Skeletal muscle tissue (tissue), 4 donors: Measurements from ENCODE around the gene TNFRSF18. TPM values are rescaled to one million over a fixed set of nuclear protein-coding genes. Genes with fewer than 3 reads are reported as not detected.

Experiments used
- H3K27ac ChIP-seq: one replicate; pipeline ENCODE4 v1.7.0; 2013; ENCODE audit warnings: mild to moderate bottlenecking, low read depth, low read length, inconsistent platforms
- H3K27me3 ChIP-seq, 3 donors: one replicate each; pipeline ENCODE4 v1.7.0; 2013; ENCODE audit warnings: low read length in 3 of 3; ENCODE audit not compliant: control insufficient read depth in 3 of 3, insufficient read depth in 3 of 3
- H3K36me3 ChIP-seq, 3 donors: one replicate each; pipeline ENCODE4 v1.7.0; 2013; ENCODE audit warnings: low read length in 3 of 3; ENCODE audit not compliant: control insufficient read depth in 3 of 3, insufficient read depth in 3 of 3
- H3K4me1 ChIP-seq, 3 donors: one replicate each; pipeline ENCODE4 v1.7.0; 2013; ENCODE audit warnings: low read length in 3 of 3, mild to moderate bottlenecking in 3 of 3; ENCODE audit not compliant: control insufficient read depth in 3 of 3, insufficient read depth in 3 of 3
- H3K4me3 ChIP-seq, 3 donors: one replicate each; pipeline ENCODE4 v1.7.0; 2013; ENCODE audit warnings: low read length in 3 of 3
- H3K9ac ChIP-seq, 3 donors: one replicate each; pipeline ENCODE4 v1.7.0; 2013; ENCODE audit warnings: low read length in 3 of 3, mild to moderate bottlenecking in 3 of 3, moderate library complexity in 2 of 3, low read depth in 1 of 3
- H3K9me3 ChIP-seq, 3 donors: one replicate each; pipeline ENCODE4 v1.7.0; 2013; ENCODE audit warnings: low read length in 3 of 3; ENCODE audit not compliant: control insufficient read depth in 3 of 3
- total RNA-seq: library from RNA; depleted of rRNA; stranded (reverse); fragments of >200 nt; gene quantifications from one replicate; pipeline ENCODE4 v1.2.3, GENCODE V29; 2014
- donor health status: Osteomylitis.

TNFRSF18 gene
- total RNA-seq, 1 donor from 2014 or later, result 1.6 TPM

DNA sequence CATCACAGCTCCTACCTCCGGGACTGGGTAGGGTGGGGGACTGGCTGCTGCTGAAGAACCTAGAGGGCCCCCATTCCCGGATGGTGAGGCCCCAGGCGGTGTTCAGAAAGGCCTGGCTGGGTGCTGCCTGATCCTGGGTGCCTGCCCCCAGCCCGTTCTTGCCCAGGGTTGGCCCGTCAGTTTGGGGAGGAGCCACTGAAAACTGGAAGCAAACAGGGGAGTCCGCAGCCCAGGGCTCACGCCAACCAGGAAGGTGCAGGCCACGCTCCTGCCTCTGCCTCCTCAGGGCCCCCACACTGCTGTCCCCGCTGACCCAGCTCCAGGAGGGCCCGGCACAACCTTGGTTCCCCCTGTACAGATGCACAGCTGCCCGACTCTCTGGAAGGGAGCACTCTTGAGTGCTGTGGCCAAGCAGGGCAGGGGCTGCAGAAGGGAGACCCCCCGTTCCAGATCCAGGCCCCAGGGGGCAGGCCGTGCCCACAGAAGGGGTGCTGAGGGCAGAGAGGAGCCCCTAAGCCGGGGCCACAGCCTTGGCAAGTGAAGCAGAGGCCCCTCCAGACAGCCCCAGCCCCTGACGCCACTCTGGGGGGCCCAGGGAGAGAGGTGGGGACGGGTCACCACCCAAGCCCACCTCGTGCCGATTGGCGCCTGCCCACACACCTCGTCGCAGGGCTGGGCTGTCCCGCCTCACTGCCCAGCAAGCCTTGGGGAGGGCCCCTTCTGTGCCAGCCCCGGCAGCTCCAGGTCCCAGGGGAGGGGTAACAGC is 34.6 kb upstream of the TNFRSF18 start:
- H3K27me3 ChIP-seq, result peaks cover 36 to 55% (median 45%) of the 10 kb centered on the region in 3 donors

GRCh38 chr1:1240348-1240732 is 33.9 kb upstream of the TNFRSF18 start:
- Histone ChIP-seq H3K27me3 (peaks cover 33 to 48% (median 40%) of the 10 kb centered on the region in 3 donors), H3K9ac (no peak overlapping the region), H3K36me3 (no peaks in the 10 kb centered on the region), H3K4me1 (peaks cover 3 to 9% (median 8%) of the 10 kb centered on the region in 3 donors), H3K4me3 (no peak overlapping the region), H3K9me3 (no peaks in the 10 kb centered on the region), H3K27ac (no peak overlapping the region)

More for the DNA sequence above, 34.6 kb upstream of the TNFRSF18 start:
- no peak overlapping the region for H3K27ac ChIP-seq
- no peak overlapping the region for H3K9ac ChIP-seq
- no peak overlapping the region for H3K4me3 ChIP-seq
- H3K9me3 ChIP-seq, result no peaks in the 10 kb centered on the region
- H3K36me3 ChIP-seq, result no peaks in the 10 kb centered on the region
- H3K4me1 ChIP-seq, result peaks cover 3 to 9% (median 8%) of the 10 kb centered on the region in 3 donors

DNA sequence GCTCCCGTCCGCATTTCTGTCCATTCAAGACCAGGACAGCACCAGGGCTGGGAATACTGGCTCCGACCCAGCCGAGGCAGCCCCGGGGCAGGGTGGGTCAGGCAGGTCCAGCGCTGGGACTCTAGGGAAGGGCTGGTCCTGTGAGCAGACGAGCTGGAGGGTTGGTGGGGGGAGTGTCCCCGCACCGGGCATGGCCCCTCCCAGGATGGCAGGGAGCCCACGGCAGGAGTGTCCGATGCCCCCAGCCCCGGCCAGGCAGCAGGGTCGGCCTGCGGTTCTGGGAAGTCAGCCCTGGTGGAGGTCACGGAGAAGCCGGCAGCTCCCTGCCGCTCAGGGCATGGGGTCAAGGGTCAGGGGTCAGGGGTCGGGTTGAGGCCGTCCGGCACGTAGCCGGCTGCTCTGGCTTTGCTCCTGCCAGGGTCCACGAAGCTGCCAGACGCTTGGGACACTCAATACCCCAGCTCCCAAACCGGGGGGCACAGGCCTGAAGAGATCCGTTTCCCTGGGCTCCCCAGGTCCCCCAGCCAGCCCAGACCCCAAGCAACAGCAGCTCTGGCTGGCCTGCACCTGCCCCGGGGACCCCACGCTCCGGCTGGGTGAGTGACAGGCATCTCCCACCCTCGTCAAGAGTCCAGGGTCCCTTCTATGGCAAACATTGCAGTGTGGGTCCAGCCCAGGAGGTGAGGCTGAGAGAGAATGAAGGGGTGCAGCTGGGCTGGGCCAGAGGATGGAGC is 33.4 kb upstream of the TNFRSF18 start:
- H3K36me3 ChIP-seq, result no peaks in the 10 kb centered on the region
- no peak overlapping the region for H3K27ac ChIP-seq
- peaks cover 3 to 9% (median 8%) of the 10 kb centered on the region in 3 donors for H3K4me1 ChIP-seq
- H3K4me3 ChIP-seq, result no peak overlapping the region
- H3K27me3 ChIP-seq, result peaks cover 33 to 47% (median 40%) of the 10 kb centered on the region in 3 donors
- no peak overlapping the region for H3K9ac ChIP-seq
- H3K9me3 ChIP-seq, result no peaks in the 10 kb centered on the region

DNA sequence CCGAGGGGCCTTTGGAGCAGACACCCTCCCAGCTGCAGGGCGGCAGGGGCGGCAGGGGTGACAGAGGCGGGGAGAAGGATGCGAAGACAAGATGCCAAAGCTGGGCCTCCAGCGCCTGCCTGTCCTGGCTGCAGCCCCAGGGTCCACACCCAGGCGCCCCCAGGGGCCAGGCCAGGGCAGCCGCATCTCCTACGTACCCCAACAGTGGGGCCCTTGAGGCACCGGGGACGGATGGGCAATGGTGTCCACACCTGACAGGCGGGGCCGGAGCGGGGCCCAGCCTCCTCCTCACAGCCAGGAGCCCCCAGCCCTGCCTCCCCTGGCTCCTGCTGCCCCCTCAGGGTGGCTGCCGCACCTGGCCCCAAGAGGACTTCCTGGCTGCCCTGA is 32.8 kb upstream of the TNFRSF18 start:
- Histone ChIP-seq H3K4me1 (peaks cover 3 to 9% (median 8%) of the 10 kb centered on the region in 3 donors), H3K36me3 (peaks cover 0 to 5% (median 0%) of the 10 kb centered on the region in 3 donors), H3K9me3 (no peaks in the 10 kb centered on the region), H3K9ac (no peak overlapping the region), H3K27ac (no peak overlapping the region), H3K4me3 (no peak overlapping the region), H3K27me3 (peaks cover 33 to 47% (median 40%) of the 10 kb centered on the region in 3 donors)

DNA sequence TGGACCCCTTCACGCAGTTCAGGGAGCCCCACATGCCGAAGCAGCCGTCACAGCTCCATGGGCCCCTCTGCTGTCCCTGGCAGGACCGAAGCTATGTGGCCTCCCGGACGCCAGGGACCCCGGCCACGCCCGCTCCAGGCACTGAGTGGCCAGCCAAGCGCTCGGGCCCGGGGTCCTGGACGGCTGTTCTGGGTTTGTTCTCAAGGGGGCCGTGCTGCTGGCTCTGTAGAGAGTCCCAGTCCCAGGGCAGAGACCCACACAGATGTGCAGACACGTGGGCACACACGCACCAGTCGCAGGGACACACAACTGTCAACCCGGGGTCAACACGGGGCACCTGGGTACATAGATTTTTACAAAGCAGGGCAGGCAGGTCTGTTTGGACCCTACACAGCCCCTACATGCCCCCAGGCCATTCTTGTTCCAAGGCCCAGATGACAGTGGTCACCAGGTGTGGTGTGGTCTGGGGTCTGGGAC is 32.3 kb upstream of the TNFRSF18 start:
- H3K9me3 ChIP-seq, result no peaks in the 10 kb centered on the region
- no peak overlapping the region for H3K4me3 ChIP-seq
- H3K27ac ChIP-seq, result no peak overlapping the region
- peaks cover 0 to 5% (median 0%) of the 10 kb centered on the region in 3 donors for H3K36me3 ChIP-seq
- peaks cover 3 to 9% (median 8%) of the 10 kb centered on the region in 3 donors for H3K4me1 ChIP-seq
- peaks cover 33 to 47% (median 40%) of the 10 kb centered on the region in 3 donors for H3K27me3 ChIP-seq
- no peak overlapping the region for H3K9ac ChIP-seq

GRCh38 chr1:1237874-1238701 is 31.7 kb upstream of the TNFRSF18 start:
- no peaks in the 10 kb centered on the region for H3K9me3 ChIP-seq
- H3K27me3 ChIP-seq, result peaks cover 33 to 47% (median 37%) of the 10 kb centered on the region in 3 donors
- peak overlapping the region in 1 of 3 donors; percentile 50 for H3K9ac ChIP-seq
- H3K36me3 ChIP-seq, result peaks cover 0 to 5% (median 0%) of the 10 kb centered on the region in 3 donors
- no peak overlapping the region for H3K4me3 ChIP-seq
- no peak overlapping the region for H3K27ac ChIP-seq
- H3K4me1 ChIP-seq, result peaks cover 7 to 13% (median 8%) of the 10 kb centered on the region in 3 donors

- H3K36me3 ChIP-seq, result peaks cover 0 to 5% (median 0%) of the 10 kb centered on the region in 3 donors
- H3K27me3 ChIP-seq, result peaks cover 33 to 47% (median 37%) of the 10 kb centered on the region in 3 donors
- H3K27ac ChIP-seq, result no peak overlapping the region
- H3K9me3 ChIP-seq, result no peaks in the 10 kb centered on the region
- H3K9ac ChIP-seq, result peak overlapping the region in 1 of 3 donors; percentile 50
- no peak overlapping the region for H3K4me3 ChIP-seq
- peaks cover 13 to 20% (median 13%) of the 10 kb centered on the region in 3 donors for H3K4me1 ChIP-seq
Observed at GRCh38 chr1:1236945-1237873, 30.8 kb upstream of the TNFRSF18 start.

GRCh38 chr1:1236176-1236763 is 29.9 kb upstream of the TNFRSF18 start:
- H3K9me3 ChIP-seq, result no peaks in the 10 kb centered on the region
- H3K9ac ChIP-seq, result no peak overlapping the region
- H3K36me3 ChIP-seq, result peaks cover 0 to 5% (median 0%) of the 10 kb centered on the region in 3 donors
- H3K27me3 ChIP-seq, result peaks cover 33 to 44% (median 35%) of the 10 kb centered on the region in 3 donors
- H3K27ac ChIP-seq, result no peak overlapping the region
- peaks cover 13 to 22% (median 13%) of the 10 kb centered on the region in 3 donors for H3K4me1 ChIP-seq
- H3K4me3 ChIP-seq, result no peak overlapping the region
